HepG2 (cell line): ENCODE data around the gene HOXA13. TPM values are rescaled to one million over a fixed set of nuclear protein-coding genes. Genes with fewer than 3 reads are reported as not detected.

Experiments
- CREM ChIP-seq, 2 experiments: sonication (generic) in 1 of 2; formaldehyde crosslinking in 1 of 2; IDR thresholded peaks; 2 replicates each; pipeline versions ENCODE4 v1.4.0 to v1.6.1; 2016 to 2020; ENCODE audit warnings: antibody characterized with exemption in 1 of 2, mild to moderate bottlenecking in 1 of 2, missing genetic modification reagents in 1 of 2
- EEA1 ChIP-seq: sonication (generic); formaldehyde crosslinking; IDR thresholded peaks from 2 replicates; pipeline ENCODE4 v1.5.1; 2020; ENCODE audit warnings: mild to moderate bottlenecking, missing genetic modification reagents, borderline replicate concordance
- FOSL1 ChIP-seq: sonication (generic); formaldehyde crosslinking; IDR thresholded peaks from 2 replicates; pipeline ENCODE4 v1.9.0; 2021; ENCODE audit warnings: missing genetic modification reagents, borderline replicate concordance
- FOXK1 ChIP-seq: sonication (generic); formaldehyde crosslinking; IDR thresholded peaks from 2 replicates; pipeline ENCODE4 v1.4.0; 2020; ENCODE audit warnings: low read depth, missing genetic modification reagents, borderline replicate concordance
- IKZF1 ChIP-seq: fragments of 450-650 bp; IDR thresholded peaks from 2 replicates; pipeline ENCODE4 v1.7.1; 2016
- MXI1 ChIP-seq: IDR thresholded peaks from 3 replicates; pipeline ENCODE4 v1.6.1; 2012; ENCODE audit warnings: low read depth, low read length, inconsistent platforms, borderline replicate concordance
- RARA ChIP-seq: IDR thresholded peaks from 2 replicates; pipeline ENCODE4 v1.6.1; 2016; ENCODE audit warnings: missing genetic modification reagents, missing compliant biosample characterization
- SNRNP70 ChIP-seq: fragments of 200-400 bp; formaldehyde crosslinking; IDR thresholded peaks from 2 replicates; pipeline ENCODE4 v1.6.1; 2017; ENCODE audit warnings: mild to moderate bottlenecking, low read depth, low read length, moderate library complexity
- TEAD3 ChIP-seq: optimal IDR thresholded peaks from 2 replicates; pipeline ENCODE3; 2016; ENCODE audit warnings: borderline replicate concordance
- ZBTB43 ChIP-seq: sonication (generic); formaldehyde crosslinking; conservative IDR thresholded peaks from 2 replicates; pipeline ENCODE4 v1.4.0; 2020; ENCODE audit warnings: missing genetic modification reagents
- ZFP90 ChIP-seq: sonication (generic); formaldehyde crosslinking; IDR thresholded peaks from 2 replicates; pipeline ENCODE4 v1.8.0; 2022; ENCODE audit warnings: missing genetic modification reagents, mild to moderate bottlenecking, inconsistent platforms, borderline replicate concordance
- ZNF44 ChIP-seq: sonication (generic); formaldehyde crosslinking; IDR thresholded peaks from 2 replicates; pipeline ENCODE4 v1.5.1; 2020; ENCODE audit warnings: mild to moderate bottlenecking, missing genetic modification reagents
- ZNF451 ChIP-seq: sonication (generic); formaldehyde crosslinking; IDR thresholded peaks from 2 replicates; pipeline ENCODE4 v1.5.0; 2020; ENCODE audit warnings: mild to moderate bottlenecking, missing genetic modification reagents
- ZNF552 ChIP-seq: sonication (generic); formaldehyde crosslinking; IDR thresholded peaks from 2 replicates; pipeline ENCODE4 v1.9.0; 2022; ENCODE audit warnings: missing genetic modification reagents, mild to moderate bottlenecking, borderline replicate concordance
- ZNF557 ChIP-seq: sonication (generic); formaldehyde crosslinking; IDR thresholded peaks from 2 replicates; pipeline ENCODE4 v1.4.0; 2020; ENCODE audit warnings: missing genetic modification reagents
- ZNF563 ChIP-seq: sonication (generic); formaldehyde crosslinking; IDR thresholded peaks from 2 replicates; pipeline ENCODE4 v1.8.0; 2022; ENCODE audit warnings: mild to moderate bottlenecking, moderate library complexity, missing genetic modification reagents
- ZNF773 ChIP-seq: sonication (generic); formaldehyde crosslinking; IDR thresholded peaks from 2 replicates; pipeline ENCODE4 v1.4.0; 2020; ENCODE audit warnings: missing genetic modification reagents, borderline replicate concordance
- ZSCAN20 ChIP-seq: sonication (generic); formaldehyde crosslinking; IDR thresholded peaks from 2 replicates; pipeline ENCODE4 v1.4.0; 2020; ENCODE audit warnings: missing genetic modification reagents, mild to moderate bottlenecking, borderline replicate concordance
- polyA plus RNA-seq, 8 experiments: library from polyadenylated mRNA; depleted of rRNA in 3 of 8; stranded (reverse) in 7 of 8; unstranded in 1 of 8; fragments of >200 nt; fragmentation: Illumina TruSeq in 4 of 8; extraction: Trizol in 4 of 8; gene quantifications; 2 replicates each; pipeline versions ENCODE4 v1.2.1 to v1.2.3, GENCODE V29; 2011 to 2016; ENCODE audit warnings: low read depth in 4 of 8, missing spikeins in 1 of 8, mixed read lengths in 1 of 8; ENCODE audit not compliant: insufficient read depth in 1 of 8
- total RNA-seq, 5 experiments: library from RNA; depleted of rRNA; stranded (reverse); fragments of >200 nt; fragmentation: Illumina TruSeq; extraction: Trizol; gene quantifications; 2 replicates each; pipeline ENCODE4 v1.2.3, GENCODE V29; 2016; ENCODE audit warnings: low read depth in 1 of 5
- TF ChIP-seq, protein P1 (sequence below): sonication (generic); formaldehyde crosslinking; IDR thresholded peaks from 2 replicates; pipeline ENCODE4 v1.4.0; 2020; ENCODE audit warnings: missing genetic modification reagents, borderline replicate concordance
- TF ChIP-seq, protein P2 (sequence below): IDR thresholded peaks from 2 replicates; pipeline ENCODE4 v1.4.0; 2020; ENCODE audit warnings: mild to moderate bottlenecking, missing genetic modification reagents

The HOXA13 gene
- total and polyA plus RNA-seq, 2 of the 13 experiments (the other 11 are each of a cell fraction or from before 2014, with no cell fraction given), result 0.01 to 0.04 TPM

DNA sequence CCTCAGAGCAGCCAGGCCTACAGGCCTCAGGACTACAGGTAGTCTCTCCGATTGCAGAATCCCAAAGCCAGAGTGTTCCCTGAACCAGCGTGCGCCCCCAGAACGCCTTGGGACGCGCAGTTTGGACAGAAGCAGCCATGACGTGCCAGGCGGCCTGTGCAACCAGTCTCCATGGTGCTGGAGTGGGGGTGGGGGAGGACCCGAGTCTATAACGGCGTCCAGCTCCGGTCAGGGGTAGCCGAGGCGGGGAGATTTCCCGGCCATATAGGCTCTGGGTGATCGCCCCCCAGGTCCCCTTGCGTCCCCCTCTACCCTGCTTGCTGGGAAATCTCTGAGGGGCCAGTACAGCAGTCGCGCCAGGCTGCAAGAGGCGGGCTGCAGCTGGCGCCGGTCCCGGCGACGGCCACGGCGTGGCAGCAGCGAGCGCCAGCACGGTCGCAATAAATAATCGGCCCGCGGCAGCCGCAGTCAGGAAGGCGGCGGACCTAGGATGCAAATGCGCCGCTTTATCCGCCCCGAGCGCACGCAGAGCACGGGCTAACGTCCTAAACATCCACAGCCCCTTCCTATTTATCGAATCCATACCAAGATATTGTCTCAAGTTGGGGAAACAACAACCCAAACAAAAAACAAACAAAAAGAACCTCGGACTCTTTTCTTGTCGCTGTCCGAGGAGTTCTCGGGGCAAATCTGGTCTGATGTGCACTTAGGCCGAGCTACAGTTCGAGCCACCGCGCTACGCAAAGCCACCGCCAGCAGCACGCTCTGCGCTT is 49.1 kb downstream of the HOXA13 start (continued):
- TF ChIP-seq, protein P1, sequence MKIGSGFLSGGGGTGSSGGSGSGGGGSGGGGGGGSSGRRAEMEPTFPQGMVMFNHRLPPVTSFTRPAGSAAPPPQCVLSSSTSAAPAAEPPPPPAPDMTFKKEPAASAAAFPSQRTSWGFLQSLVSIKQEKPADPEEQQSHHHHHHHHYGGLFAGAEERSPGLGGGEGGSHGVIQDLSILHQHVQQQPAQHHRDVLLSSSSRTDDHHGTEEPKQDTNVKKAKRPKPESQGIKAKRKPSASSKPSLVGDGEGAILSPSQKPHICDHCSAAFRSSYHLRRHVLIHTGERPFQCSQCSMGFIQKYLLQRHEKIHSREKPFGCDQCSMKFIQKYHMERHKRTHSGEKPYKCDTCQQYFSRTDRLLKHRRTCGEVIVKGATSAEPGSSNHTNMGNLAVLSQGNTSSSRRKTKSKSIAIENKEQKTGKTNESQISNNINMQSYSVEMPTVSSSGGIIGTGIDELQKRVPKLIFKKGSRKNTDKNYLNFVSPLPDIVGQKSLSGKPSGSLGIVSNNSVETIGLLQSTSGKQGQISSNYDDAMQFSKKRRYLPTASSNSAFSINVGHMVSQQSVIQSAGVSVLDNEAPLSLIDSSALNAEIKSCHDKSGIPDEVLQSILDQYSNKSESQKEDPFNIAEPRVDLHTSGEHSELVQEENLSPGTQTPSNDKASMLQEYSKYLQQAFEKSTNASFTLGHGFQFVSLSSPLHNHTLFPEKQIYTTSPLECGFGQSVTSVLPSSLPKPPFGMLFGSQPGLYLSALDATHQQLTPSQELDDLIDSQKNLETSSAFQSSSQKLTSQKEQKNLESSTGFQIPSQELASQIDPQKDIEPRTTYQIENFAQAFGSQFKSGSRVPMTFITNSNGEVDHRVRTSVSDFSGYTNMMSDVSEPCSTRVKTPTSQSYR (CRISPR knock-in tag), result peak; percentile 84; the same call in 1 of the 2 replicates
- TF ChIP-seq ZSCAN20 (CRISPR knock-in tag), result no peak
- no peak; the same call in 1 of the 2 replicates for TF ChIP-seq ZFP90 (CRISPR knock-in tag)
- no peak for TF ChIP-seq IKZF1
- TF ChIP-seq RARA, result no peak
- 0 out of 3 replicates have a peak, but pooled peaks have one; percentile 16 for TF ChIP-seq MXI1
- TF ChIP-seq ZNF557, result no peak
- 0 out of 2 replicates have a peak, but pooled peaks have one; percentile 25 for TF ChIP-seq ZBTB43 (CRISPR knock-in tag)
- TF ChIP-seq TEAD3, result no peak
- no peak for TF ChIP-seq ZNF563 (CRISPR knock-in tag)
- TF ChIP-seq FOXK1 (CRISPR knock-in tag), result no peak
- no peak for TF ChIP-seq SNRNP70
- TF ChIP-seq FOSL1 (CRISPR knock-in tag), result no peak
- TF ChIP-seq ZNF552 (CRISPR knock-in tag), result no peak; the same call in 1 of the 2 replicates
- no peak for TF ChIP-seq ZNF773 (CRISPR knock-in tag)
- TF ChIP-seq, protein P2, sequence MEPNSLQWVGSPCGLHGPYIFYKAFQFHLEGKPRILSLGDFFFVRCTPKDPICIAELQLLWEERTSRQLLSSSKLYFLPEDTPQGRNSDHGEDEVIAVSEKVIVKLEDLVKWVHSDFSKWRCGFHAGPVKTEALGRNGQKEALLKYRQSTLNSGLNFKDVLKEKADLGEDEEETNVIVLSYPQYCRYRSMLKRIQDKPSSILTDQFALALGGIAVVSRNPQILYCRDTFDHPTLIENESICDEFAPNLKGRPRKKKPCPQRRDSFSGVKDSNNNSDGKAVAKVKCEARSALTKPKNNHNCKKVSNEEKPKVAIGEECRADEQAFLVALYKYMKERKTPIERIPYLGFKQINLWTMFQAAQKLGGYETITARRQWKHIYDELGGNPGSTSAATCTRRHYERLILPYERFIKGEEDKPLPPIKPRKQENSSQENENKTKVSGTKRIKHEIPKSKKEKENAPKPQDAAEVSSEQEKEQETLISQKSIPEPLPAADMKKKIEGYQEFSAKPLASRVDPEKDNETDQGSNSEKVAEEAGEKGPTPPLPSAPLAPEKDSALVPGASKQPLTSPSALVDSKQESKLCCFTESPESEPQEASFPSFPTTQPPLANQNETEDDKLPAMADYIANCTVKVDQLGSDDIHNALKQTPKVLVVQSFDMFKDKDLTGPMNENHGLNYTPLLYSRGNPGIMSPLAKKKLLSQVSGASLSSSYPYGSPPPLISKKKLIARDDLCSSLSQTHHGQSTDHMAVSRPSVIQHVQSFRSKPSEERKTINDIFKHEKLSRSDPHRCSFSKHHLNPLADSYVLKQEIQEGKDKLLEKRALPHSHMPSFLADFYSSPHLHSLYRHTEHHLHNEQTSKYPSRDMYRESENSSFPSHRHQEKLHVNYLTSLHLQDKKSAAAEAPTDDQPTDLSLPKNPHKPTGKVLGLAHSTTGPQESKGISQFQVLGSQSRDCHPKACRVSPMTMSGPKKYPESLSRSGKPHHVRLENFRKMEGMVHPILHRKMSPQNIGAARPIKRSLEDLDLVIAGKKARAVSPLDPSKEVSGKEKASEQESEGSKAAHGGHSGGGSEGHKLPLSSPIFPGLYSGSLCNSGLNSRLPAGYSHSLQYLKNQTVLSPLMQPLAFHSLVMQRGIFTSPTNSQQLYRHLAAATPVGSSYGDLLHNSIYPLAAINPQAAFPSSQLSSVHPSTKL, result peak; percentile 44; the same call in 1 of the 2 replicates
- TF ChIP-seq EEA1 (CRISPR knock-in tag), result 0 out of 2 replicates have a peak, but pooled peaks have one; percentile 62
- TF ChIP-seq ZNF44, result no peak
- peak; percentile 39; the same call in 1 of the 2 replicates for TF ChIP-seq CREM (IDR thresholded peaks at IDR 0.05)
- TF ChIP-seq CREM (CRISPR knock-in tag; IDR thresholded peaks at IDR 0.05), result no peak
- TF ChIP-seq ZNF451 (CRISPR knock-in tag), result no peak
